DMS53 treated with DMSO at 0.1 percent for 48 hours (cell line): ENCODE results near the gene BICRA.
A peak's percentile ranks its signal among the peaks of the same experiment; 100 is the strongest.
"Not testable (repeated sequence)": the region's sequence is repeated elsewhere in the genome, so short reads cannot be mapped to it uniquely, and the experiment has no call there.

Experiments
- DNase-seq: peaks from one replicate; lab custom pipeline; 2025; ENCODE audit not compliant: unreplicated experiment; lab: John Stamatoyannopoulos, UW

The BICRA gene

DNA sequence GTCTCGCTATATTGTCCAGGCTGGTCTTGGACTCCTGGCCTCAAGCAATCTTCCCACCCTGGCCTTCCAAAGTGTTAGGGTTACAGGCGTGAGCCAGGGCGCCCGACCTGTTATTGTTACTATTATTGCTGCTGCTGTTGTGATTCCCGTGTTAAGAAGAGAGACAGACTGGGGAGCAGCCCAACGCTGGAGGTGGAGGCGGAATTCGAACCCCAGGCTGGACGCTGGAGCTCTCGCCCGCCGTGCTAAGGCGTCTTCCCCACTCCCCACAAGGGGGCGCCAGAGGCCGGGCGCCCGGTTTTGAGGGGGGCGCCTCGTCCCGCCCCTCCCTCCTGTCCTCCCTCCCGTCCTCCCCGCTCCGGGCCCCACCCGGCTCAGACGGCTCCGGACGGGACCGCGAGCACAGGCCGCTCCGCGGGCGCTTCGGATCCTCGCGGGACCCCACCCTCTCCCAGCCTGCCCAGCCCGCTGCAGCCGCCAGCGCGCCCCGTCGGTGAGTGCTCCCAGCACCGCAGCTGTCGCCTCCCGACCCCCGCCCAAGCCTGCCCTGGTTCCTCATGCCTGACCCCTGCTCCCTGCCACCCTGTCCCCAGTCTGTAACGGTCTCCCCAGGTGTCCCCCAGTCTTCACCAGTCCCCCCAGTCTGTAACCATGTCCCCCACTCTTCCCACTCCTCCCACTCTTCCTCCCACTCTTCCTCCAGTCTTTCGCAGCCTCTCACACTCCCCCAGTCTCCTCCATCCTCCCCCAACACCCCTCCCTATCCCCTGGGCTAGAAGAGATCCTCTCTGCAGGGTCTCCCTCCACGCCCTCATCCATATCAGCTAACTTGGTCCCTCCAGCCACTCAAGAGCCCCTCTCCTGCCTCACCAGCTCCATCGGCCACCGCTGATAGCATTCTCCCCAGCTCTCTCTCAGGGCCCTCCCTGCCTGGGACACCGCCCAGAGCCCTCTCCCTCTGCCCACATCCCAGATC is 104.4 kb downstream of the BICRA start, which contains the start of gene EHD2:
Gene EHD2 (plus strand): TSS at position 377 of the 976 bp plus-strand sequence. CDS start 3,191 bp downstream, outside the sequence.
- no peak for DNase-seq

DNA sequence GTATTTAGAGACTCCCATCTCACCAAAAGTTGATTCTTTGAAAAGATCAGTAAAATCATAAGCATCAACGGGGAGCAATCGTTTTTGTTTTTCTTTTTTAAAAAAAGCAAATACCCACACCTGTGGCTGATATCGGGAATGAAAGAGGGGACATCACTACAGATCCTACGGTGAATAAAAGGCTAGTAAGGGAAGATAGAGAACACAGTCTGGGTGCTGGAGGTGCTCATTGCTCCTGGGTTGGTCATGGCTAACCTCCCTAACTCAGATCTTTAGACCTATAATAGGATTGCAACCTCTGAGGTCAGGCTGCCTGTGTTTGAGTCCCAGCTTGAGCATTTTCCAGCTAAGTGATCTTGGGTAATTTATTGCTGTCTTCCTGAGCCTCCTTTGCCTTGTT is 105.4 kb downstream of the BICRA start:
- no peak for DNase-seq

DNA sequence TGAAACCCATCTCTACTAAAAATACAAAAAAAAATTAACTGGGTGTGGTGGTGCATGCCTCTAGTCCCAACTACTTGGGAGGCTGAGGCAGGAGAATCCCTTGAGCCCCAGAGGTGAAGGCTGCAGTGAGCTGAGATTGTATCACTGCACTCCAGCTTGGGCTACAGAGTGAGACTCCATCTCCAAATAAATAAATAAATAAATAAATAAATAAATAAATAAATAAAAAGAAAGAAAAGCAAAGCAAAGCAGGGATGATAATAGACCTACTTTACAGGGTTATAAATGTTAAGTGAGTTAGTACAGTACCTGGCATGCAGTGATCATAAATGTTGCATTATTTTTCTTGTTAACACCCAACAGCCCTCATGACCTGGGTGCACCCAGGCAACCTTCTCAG is 105.9 kb downstream of the BICRA start:
- DNase-seq: not testable (repeated sequence)

DNA sequence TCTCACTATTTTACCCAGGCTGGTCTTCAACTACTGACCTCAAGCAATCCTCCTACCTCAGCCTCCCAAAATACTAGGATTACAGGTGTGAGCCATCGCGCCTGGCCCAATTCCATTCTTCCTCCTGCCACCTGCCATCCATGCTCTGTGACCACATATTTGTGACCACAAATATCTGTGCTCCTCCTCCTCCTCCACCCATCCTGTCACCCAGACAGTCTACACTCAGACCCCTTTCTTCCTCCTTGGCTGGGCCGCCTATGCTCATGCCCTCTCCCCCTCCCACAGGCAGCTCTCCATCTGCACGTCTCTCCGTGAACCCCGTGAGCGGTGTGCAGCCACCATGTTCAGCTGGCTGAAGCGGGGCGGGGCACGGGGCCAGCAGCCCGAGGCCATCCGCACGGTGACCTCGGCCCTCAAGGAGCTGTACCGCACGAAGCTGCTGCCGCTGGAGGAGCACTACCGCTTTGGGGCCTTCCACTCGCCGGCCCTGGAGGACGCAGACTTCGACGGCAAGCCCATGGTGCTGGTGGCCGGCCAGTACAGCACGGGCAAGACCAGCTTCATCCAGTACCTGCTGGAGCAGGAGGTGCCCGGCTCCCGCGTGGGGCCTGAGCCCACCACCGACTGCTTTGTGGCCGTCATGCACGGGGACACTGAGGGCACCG is 107.5 kb downstream of the BICRA start:
- DNase-seq: no peak

DNA sequence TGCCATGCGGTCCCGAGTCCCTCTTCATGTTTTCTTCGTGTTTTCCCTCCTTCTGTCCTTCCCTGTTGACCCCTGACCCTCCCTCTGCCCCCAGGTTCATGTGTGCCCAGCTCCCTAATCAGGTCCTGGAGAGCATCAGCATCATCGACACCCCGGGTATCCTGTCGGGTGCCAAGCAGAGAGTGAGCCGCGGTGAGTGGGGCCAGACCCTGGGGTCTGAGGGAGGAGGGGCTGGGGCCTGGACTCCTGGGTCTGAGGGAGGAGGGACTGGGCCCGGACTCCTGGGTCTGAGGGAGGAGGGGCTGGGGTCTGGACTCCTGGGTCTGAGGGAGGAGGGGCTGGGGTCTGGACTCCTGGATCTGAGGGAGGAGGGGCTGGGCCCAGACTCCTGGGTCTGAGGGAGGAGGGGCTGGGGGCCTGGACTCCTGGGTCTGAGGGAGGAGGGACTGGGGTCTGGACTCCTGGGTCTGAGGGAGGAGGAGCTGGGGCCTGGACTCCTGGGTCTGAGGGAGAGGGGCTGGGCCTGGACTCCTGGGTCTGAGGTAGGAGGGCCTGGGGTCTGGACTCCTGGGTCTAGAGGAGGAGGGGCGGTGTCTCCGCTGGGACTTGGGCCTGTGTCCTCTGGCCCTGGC is 109.6 kb downstream of the BICRA start:
- not testable (repeated sequence) for DNase-seq

DNA sequence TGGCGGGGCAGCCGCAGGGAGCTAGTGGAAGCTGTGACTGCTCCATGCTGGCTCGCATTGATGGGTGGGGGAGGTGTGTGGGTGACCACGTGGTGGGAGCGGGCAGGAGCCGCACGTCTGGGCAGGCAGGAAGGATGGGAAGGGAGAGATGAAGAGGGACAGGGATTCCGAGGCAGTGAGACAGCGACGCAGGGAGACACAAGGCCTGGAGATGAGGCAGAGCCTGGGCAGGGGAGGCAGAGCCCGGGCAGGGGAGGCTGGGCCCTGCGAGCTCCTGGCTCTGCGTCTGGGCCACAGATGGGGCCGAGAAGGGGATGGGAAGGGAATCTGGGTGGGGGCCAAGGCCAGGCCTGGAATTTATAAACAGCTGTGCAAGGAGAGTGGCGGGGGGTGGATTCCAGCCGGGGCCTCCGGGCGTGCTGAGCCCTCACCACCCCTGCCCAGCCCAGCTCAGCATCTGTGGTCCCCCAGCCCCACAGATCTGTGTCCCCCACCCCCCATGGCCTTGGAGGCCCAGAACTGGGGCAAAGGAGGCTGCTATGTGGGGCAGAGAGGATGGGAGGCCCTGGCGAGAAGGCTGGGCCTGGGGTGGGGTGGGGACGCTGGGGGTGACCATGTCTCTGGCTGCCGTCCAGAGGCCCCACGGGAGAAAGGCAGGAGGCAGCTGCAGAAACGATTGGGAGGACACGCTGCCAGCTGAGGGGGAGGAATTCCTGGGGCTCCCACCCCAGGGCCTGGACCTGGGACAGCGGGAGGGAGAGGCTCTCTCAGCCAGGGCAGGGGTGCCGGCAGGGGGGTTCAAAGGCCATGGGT is 110.3 kb downstream of the BICRA start:
- no peak for DNase-seq

DNA sequence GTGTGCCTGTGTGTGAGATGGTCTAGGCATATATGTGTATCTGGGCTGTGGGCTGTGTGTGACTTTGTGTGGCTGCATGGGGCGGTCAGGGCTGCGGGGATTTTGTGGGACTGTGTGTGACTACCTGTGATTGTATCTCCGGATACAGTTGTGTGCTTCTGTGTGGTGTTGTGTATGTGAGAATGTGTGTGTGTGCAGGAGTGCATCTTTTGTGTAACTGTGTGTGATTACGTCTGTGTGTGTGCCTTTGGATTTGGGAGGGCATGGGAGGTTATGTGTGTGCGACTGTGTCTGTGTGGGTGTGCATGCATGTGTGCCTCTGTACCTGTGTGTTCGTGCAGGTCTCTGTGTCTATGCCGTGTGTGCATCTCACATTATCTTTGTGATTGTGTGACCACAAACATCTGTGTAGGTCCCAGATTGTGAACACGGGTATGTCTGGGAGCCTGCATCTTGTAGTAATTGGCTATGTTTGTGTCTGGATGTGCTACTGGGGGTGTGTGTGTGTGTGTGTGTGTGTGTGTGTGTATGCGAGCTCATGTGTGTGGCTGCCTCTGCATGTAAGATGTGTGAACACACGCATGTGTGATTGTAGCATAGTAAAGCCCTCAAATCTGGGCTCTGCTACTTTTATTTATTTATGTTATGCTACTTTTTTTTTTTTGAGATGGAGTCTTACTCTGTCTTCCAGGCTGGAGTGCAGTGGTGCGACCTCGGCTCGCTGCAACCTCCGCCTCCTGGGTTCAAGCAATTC is 111.9 kb downstream of the BICRA start:
- DNase-seq: no peak

DNA sequence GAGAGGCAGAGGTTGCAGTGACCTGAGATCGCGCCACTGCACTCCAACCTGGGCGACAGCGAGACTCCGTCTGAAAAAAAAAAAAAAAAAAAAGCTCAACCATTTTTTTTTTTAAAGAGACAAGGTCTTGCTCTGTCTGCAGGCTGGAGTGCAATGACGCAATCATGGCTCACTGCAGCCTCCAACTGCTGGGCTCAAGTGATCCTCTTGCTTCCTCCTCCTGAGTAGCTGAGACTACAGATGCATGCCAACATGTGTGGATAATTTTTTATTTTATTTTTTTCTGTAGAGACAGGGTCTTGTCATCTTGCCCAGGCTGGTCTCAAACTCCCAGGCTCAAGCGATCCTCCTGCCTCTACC is 114.6 kb downstream of the BICRA start:
- peak; percentile 59 for DNase-seq

DNA sequence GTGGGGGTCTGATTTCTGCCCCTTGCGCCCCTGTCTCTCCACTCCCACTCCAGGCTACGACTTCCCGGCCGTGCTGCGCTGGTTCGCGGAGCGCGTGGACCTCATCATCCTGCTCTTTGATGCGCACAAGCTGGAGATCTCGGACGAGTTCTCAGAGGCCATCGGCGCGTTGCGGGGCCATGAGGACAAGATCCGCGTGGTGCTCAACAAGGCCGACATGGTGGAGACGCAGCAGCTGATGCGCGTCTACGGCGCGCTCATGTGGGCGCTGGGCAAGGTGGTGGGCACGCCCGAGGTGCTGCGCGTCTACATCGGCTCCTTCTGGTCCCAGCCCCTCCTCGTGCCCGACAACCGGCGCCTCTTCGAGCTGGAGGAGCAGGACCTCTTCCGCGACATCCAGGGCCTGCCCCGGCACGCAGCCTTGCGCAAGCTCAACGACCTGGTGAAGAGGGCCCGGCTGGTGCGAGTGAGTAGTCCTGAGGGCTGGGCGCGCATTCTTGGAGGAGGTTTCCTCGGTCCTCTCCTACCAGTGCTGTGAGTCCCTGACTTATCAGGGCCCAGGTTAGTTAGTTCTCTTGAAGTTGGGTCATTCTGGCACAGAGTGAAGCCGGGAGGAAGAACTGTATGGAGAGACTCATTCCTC is 116.9 kb downstream of the BICRA start:
- no peak for DNase-seq

DNA sequence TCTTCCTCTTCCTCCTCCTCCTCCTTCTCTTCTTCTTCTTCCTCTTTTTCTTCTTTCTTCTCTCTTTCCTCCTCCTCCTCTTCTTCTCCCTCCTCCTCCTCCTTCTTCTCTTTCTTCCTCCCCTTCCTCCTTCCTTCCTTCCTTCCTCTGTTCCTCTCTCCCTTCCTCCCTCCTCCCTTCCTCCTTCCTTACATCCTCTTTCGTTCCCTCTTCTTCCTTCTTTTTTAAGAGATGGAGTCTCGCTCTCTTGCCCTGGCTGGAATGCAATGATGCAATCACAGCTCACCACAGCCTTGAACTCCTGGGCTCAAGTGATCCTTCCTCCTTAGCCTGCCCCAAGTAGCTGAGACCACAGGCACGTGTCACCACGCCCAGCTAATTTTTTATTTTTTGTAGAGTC is 117.5 kb downstream of the BICRA start:
- no peak for DNase-seq

DNA sequence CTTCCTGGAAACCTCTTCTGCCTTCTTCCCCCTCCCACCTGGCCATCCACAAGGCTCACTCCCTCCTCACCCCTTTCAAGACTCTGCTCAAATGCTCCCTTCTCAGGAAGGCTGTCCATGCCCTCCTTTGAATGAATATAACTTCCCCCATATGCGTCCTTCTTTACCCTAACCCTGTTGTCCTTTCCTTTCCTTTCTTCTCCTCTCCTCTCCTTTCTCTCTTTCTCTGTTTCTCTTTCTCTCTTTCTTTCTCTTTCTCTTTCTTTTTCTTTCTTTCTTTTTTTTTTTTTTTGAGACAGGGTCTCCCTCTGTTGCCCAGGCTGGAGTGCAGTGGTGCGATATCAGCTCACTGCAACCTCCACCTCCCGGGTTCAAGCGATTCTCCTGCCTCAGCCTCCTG is 119.4 kb downstream of the BICRA start:
- not testable (repeated sequence) for DNase-seq

DNA sequence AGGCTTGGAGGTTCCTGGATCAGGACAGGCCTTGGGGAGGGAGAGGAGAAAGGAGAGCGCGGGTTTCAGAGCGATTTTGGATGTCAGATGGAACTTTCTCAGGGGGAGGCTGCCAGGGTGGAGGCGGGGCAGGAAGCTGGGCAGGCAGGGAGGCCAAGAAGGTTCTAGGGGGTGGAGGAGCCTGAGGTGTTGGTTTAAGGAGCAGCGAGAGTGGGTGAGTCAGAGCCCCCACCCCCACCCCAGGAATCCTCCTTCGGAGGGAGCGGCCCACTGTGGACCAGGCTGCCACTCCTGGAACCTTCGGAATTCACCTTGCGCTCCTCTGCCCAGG is 120.5 kb downstream of the BICRA start:
- DNase-seq: no peak

DNA sequence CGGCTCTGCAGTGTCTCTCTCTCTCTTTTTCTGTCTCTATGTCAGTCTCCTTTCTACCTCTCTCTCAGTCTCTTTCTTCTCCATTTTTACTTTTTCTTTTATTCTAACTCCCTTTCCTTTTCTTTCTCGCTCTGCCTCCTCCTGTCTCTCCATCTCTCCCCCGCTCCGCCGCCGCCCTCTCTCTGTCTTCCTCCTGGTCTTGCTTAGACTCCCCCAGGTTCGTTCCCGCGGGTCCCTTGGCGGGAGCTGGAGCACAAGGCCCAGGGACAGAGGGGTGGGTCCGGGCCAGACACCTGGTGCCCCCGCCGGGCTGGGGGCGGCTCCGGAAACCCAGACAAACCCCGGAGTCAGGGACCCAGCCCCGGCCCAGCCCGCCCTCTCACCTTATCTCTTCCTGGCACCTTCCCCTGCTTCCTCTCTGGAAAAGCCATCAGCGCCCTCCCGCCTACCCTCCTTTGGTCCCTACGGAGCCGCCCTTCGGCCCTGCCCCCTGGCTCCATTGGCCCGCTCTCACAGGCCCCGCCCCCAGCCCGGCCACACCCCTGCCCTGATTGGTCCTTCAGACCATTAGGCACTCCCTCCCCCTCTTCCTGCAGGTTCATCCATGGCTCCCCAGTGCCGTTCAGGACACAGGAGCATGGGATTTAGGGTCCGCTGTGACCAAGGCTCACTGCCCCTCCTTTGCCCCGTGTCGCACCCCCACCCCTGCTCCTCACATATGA is 121.0 kb downstream of the BICRA start:
- DNase-seq: no peak

DNA sequence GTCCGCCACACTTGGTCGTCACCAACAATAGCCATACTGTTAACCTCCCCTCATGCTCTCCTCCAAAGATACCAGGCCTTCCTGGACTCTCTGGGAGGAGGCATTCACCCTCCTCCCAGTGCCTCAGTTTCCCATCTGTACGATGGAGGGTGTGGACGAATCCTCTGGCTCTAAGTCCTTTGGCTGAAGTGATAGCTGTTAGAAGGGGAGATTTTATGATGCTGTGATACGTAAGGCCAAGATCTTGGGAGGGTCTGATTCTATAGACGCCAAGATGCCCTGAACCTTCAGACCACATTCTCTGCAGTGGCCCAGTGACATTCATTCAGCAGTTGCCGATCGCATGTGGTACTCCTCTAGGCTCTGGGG is 121.6 kb downstream of the BICRA start:
- DNase-seq: no peak

DNA sequence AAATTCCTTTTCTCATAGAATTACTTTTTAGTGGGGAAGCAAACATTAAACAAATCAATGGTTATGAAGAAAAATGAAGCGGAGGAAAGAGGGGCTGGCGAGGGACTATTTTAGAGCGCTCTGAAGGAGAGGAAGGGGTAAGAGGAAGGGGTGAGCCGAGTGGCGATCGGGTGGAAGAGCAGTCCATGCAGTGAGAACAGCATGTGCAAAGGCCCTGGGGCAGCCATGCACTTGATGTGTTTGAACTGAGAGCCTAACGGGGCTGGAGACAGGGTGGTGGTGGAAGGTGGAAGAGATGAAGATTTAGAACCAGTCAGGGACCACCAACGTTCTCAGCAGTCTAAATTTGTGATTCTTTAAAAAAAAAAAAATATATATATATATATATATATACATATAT is 122.0 kb downstream of the BICRA start:
- no peak for DNase-seq

DNA sequence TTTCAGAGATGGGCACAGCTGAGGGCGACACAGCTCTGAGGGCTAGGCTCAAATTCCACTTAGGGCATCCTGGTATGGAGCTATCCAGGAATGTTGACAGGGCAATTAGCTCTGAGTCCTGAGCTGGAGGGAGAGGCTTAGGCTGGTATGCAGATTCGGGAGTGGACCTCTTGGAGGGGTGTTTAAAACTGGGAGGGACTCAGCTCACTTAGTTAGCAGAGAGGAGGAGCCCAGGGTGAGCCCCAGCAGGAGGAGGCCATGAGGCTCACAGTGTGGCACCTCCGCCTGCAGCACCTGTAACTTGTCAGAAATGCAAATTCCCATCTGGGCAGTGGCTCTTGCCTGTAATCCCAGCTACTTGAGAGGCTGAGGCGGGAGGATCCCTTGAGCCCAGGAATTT is 126.2 kb downstream of the BICRA start:
- no peak for DNase-seq

DNA sequence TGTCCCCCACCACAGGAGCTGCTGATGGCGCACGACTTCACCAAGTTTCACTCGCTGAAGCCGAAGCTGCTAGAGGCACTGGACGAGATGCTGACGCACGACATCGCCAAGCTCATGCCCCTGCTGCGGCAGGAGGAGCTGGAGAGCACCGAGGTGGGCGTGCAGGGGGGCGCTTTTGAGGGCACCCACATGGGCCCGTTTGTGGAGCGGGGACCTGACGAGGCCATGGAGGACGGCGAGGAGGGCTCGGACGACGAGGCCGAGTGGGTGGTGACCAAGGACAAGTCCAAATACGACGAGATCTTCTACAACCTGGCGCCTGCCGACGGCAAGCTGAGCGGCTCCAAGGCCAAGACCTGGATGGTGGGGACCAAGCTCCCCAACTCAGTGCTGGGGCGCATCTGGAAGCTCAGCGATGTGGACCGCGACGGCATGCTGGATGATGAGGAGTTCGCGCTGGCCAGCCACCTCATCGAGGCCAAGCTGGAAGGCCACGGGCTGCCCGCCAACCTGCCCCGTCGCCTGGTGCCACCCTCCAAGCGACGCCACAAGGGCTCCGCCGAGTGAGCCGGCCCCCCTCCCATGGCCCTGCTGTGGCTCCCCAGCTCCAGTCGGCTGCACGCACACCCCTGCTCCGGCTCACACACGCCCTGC is 132.1 kb downstream of the BICRA start:
- DNase-seq: no peak

DNA sequence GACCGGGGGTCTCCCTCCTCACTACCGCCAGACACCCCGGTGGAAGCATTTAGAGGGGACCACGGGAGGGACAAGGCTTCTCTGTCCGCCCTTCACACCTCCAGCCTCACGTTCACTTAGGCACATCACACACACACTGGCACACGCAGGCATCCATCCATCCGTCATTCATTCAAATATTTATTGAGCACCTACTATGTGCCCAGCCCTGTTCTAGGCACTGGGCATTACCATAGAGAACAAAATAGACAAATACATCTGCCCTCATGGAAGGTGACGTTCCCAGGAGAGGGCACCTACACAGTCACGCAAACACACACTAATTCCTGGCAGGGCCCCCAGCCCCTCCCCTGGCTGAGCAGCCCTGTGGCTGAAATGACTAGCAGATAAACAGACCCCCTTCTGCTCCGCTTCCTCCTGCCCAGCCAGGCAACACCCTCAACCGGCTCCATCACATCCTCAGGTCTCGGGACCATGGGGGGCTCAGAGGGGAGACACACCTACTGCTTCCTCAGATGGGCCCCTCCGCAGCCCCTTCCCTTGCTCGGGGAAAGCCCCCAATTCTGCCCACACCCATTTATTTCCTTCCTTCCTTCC is 132.7 kb downstream of the BICRA start:
- no peak for DNase-seq
